ENCODE results near the gene AKT3. TPM values are rescaled to one million over a fixed set of nuclear protein-coding genes. Genes with fewer than 3 reads are reported as not detected.
A peak's percentile ranks its signal among the peaks of the same experiment; 100 is the strongest.

Gene AKT3
- total RNA-seq, 3 donors from 2014 or later (not counting 1 experiment from before 2014, with no cell fraction given) = 135 to 157 (median 136) TPM

DNA sequence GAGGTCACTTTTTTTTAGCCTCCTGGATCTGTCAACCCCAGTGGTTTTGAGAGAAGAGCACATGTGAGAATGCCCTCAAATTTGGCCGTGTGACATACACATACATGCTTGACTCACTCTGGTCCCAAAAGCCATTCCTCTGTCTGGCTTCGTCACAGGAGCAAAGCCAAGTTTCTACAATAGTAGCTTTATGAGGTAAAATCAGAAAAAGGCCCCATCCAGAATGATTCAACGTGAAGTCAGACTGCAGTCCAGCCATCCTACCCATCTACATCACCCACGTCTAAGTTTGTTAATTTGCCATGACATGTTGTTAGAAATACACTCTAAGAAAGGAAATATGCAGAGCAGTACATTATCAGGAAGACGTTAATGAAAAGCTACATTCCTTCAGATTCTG lies 349.0 kb downstream of the AKT3 start:
- intact Hi-C loops (cut with micrococcal nuclease) = no loop called here
- no peaks in the 10 kb centered on the region for H3K27me3 ChIP-seq (ENCODE audit: control insufficient read depth, insufficient read depth, low read length)

GRCh38 chr1:243500512-243500911 lies 349.5 kb downstream of the AKT3 start:
- peaks cover 7% of the 10 kb centered on the region for H3K36me3 ChIP-seq (ENCODE audit: control insufficient read depth, insufficient read depth, low read length)
- 89% methylated on average over 5 of the region's 5 CpGs for WGBS (ENCODE audit: insufficient coverage)
- intact Hi-C loops (cut with micrococcal nuclease) = no loop called here
- H3K4me3 ChIP-seq (ENCODE audit: low read length) = no peak overlapping the region
- TF ChIP-seq, protein P1, sequence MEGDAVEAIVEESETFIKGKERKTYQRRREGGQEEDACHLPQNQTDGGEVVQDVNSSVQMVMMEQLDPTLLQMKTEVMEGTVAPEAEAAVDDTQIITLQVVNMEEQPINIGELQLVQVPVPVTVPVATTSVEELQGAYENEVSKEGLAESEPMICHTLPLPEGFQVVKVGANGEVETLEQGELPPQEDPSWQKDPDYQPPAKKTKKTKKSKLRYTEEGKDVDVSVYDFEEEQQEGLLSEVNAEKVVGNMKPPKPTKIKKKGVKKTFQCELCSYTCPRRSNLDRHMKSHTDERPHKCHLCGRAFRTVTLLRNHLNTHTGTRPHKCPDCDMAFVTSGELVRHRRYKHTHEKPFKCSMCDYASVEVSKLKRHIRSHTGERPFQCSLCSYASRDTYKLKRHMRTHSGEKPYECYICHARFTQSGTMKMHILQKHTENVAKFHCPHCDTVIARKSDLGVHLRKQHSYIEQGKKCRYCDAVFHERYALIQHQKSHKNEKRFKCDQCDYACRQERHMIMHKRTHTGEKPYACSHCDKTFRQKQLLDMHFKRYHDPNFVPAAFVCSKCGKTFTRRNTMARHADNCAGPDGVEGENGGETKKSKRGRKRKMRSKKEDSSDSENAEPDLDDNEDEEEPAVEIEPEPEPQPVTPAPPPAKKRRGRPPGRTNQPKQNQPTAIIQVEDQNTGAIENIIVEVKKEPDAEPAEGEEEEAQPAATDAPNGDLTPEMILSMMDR (IDR thresholded peaks at IDR 0.05) = no peak
- H3K27ac ChIP-seq (ENCODE audit: low read length) = no peak overlapping the region
- Mint-ChIP-seq H3K27me3 (ENCODE audit: low read depth in 2 of 2) (no peaks in the 10 kb centered on the region), H3K36me3 (peaks cover 20% of the 10 kb centered on the region), H3K4me3 (no peak overlapping the region), H3K4me1 (peaks cover 22 to 23% of the 10 kb centered on the region in 2 donors), H3K27ac (no peak overlapping the region), H3K9me3 (no peaks in the 10 kb centered on the region)
- H3K9me3 ChIP-seq (ENCODE audit: control insufficient read depth, insufficient read depth, low read length) = no peaks in the 10 kb centered on the region
- H3K27me3 ChIP-seq (ENCODE audit: control insufficient read depth, insufficient read depth, low read length) = no peaks in the 10 kb centered on the region
- ATAC-seq = no peak
- no peak for DNase-seq
- peaks cover 10% of the 10 kb centered on the region for H3K4me1 ChIP-seq (ENCODE audit: control insufficient read depth, insufficient read depth, low read length)

More for the DNA sequence above, 349.0 kb downstream of the AKT3 start:
- TF ChIP-seq, protein P1 (IDR thresholded peaks at IDR 0.05) = no peak
- Histone ChIP-seq H3K9me3 (ENCODE audit: control insufficient read depth, insufficient read depth, low read length) (no peaks in the 10 kb centered on the region), H3K4me1 (ENCODE audit: control insufficient read depth, insufficient read depth, low read length) (peaks cover 11% of the 10 kb centered on the region), H3K4me3 (ENCODE audit: low read length) (no peak overlapping the region), H3K27ac (ENCODE audit: low read length) (no peak overlapping the region), H3K36me3 (ENCODE audit: control insufficient read depth, insufficient read depth, low read length) (peaks cover 7% of the 10 kb centered on the region)
- Mint-ChIP-seq H3K9me3 (no peaks in the 10 kb centered on the region), H3K27me3 (ENCODE audit: low read depth in 2 of 2) (no peaks in the 10 kb centered on the region), H3K36me3 (peaks cover 20% of the 10 kb centered on the region), H3K4me3 (no peak overlapping the region), H3K4me1 (peaks cover 22 to 24% of the 10 kb centered on the region in 2 donors), H3K27ac (no peak overlapping the region)
- WGBS (ENCODE audit: insufficient coverage) = 83% methylated on average over 4 of the region's 5 CpGs
- no peak for DNase-seq
- no peak for ATAC-seq

DNA sequence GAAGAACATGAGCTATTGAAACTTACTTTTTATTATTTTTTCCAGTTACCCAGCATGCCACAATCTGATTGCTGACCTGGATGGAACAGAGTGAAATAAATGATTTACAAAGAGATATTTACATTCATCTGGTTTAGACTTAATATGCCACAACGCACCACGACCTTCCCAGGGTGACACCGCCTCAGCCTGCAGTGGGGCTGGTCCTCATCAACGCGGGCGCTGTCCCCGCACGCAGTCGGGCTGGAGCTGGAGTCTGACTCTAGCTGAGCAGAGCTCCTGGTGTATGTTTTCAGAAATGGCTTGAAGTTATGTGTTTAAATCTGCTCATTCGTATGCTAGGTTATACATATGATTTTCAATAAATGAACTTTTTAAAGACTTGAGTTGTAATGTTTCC lies 350.3 kb downstream of the AKT3 start:
- DNase-seq (no peak), ATAC-seq (no peak)
- Histone ChIP-seq H3K4me3 (ENCODE audit: low read length) (no peak overlapping the region), H3K4me1 (ENCODE audit: control insufficient read depth, insufficient read depth, low read length) (peaks cover 16% of the 10 kb centered on the region), H3K27me3 (ENCODE audit: control insufficient read depth, insufficient read depth, low read length) (no peaks in the 10 kb centered on the region), H3K9me3 (ENCODE audit: control insufficient read depth, insufficient read depth, low read length) (no peaks in the 10 kb centered on the region), H3K27ac (ENCODE audit: low read length) (no peak overlapping the region), H3K36me3 (ENCODE audit: control insufficient read depth, insufficient read depth, low read length) (peaks cover 4% of the 10 kb centered on the region)
- Mint-ChIP-seq H3K27ac (peak overlapping the region in 1 of 2 donors; percentile 14), H3K27me3 (ENCODE audit: low read depth in 2 of 2) (no peaks in the 10 kb centered on the region), H3K4me3 (no peak overlapping the region), H3K36me3 (peaks cover 15% of the 10 kb centered on the region), H3K4me1 (peaks cover 15% of the 10 kb centered on the region in 2 donors), H3K9me3 (no peaks in the 10 kb centered on the region)
- WGBS (ENCODE audit: insufficient coverage) = 99% methylated on average over 9 of the region's 10 CpGs
- intact Hi-C loops (cut with micrococcal nuclease) = no loop called here
- TF ChIP-seq, protein P1 (IDR thresholded peaks at IDR 0.05) = no peak

GRCh38 chr1:243499248-243499647 lies 350.8 kb downstream of the AKT3 start:
- H3K36me3 Mint-ChIP-seq = peaks cover 13% of the 10 kb centered on the region
- Histone ChIP-seq H3K27ac (ENCODE audit: low read length) (no peak overlapping the region), H3K4me1 (ENCODE audit: control insufficient read depth, insufficient read depth, low read length) (peaks cover 16% of the 10 kb centered on the region), H3K4me3 (ENCODE audit: low read length) (no peak overlapping the region), H3K27me3 (ENCODE audit: control insufficient read depth, insufficient read depth, low read length) (no peaks in the 10 kb centered on the region), H3K36me3 (ENCODE audit: control insufficient read depth, insufficient read depth, low read length) (peaks cover 4% of the 10 kb centered on the region), H3K9me3 (ENCODE audit: control insufficient read depth, insufficient read depth, low read length) (no peaks in the 10 kb centered on the region)
- H3K4me1 Mint-ChIP-seq = peaks cover 13 to 14% of the 10 kb centered on the region in 2 donors
- TF ChIP-seq, protein P1 (IDR thresholded peaks at IDR 0.05) = no peak
- no peaks in the 10 kb centered on the region for H3K27me3 Mint-ChIP-seq (ENCODE audit: low read depth in 2 of 2)
- intact Hi-C loops (cut with micrococcal nuclease) = no loop called here
- 95% methylated on average over 3 of the region's 4 CpGs for WGBS (ENCODE audit: insufficient coverage)
- H3K27ac Mint-ChIP-seq = no peak overlapping the region
- ATAC-seq = no peak
- H3K4me3 Mint-ChIP-seq = no peak overlapping the region
- DNase-seq = no peak
- no peaks in the 10 kb centered on the region for H3K9me3 Mint-ChIP-seq
